Measurements from ENCODE around the gene NAGS.
"Not testable (repeated sequence)": the region's sequence is repeated elsewhere in the genome, so short reads cannot be mapped to it uniquely, and the experiment has no call there.

The NAGS gene

DNA sequence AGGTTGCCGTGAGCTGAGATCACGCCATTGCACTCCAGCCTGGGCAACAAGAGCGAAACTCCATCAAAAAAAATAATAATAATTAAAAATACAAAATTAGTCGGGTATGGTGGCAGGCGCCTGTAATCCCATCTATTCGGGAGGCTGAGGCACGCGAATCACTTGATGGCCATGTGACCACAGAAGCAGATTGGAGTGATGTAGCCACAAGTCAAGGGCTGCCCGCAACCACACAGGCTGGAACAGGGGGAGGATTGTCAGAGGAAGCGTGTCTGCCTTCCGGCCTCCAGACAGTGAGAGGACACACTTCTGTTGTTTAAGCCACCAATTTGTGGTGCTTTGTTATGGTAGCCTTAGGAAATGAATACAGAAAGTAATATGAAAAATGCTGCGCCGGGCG, 11.8 kb upstream of the NAGS start:
- H3K4me3 ChIP-seq (ENCODE audit: low read length): no peak overlapping the region
- H2AFZ ChIP-seq (ENCODE audit: low read depth, low read length): no peak overlapping the region
- H3K9me3 ChIP-seq (ENCODE audit: low read length): no peaks in the 10 kb centered on the region
- peaks cover 19% of the 10 kb centered on the region for H3K27me3 ChIP-seq (ENCODE audit: insufficient read depth, low read length)
- no peaks in the 10 kb centered on the region for H3K4me1 ChIP-seq (ENCODE audit: insufficient read depth, low read length)
- H3K36me3 ChIP-seq (ENCODE audit: insufficient read depth, low read length): no peaks in the 10 kb centered on the region

DNA sequence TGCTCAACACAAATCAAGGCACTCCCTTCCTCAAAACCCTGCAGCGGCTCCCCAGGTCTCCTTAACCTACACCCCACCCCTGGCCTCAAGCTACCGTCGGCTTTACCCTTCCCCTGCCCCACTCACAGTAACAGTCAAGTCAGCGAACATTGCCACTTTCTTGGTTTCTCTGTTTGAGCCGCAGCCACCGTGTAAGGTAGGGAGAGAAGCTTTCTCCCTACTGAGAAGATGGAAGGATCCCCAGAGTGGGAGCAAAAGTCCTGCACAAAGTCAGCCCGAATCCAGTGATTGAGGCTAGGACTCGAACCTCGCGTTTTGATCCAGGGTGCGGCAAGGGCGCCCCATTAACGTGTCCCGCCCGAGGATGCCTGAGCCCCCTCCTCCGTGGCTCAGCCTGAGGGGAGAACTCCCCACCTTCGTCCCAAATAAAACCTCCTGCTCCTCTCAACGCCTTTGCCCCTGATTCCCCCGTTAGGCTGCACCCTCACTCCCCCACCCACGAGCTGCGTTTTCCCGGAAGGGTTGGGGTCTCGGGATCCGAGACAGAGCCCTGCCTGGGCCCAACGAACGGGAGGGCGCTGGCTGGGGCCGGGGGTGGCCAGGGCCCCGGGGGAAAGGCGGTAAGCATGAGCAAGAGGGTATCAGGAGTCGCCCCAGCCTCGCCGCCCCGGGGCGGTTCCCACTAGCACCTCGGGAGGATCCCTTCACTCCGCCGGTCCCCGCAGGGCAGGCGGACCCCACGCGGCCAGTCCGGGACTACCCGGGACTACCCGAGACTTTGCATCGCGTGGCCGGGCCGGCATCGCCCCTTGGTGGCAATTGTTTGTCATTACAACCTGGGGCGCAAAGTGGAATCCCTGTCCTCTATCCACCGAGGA, 9.9 kb upstream of the NAGS start:
- Histone ChIP-seq H3K4me3 (ENCODE audit: low read length) (peak overlapping the region; percentile 11), H3K27me3 (ENCODE audit: insufficient read depth, low read length) (peaks cover 24% of the 10 kb centered on the region), H2AFZ (ENCODE audit: low read depth, low read length) (peak overlapping the region; percentile 3), H3K4me1 (ENCODE audit: insufficient read depth, low read length) (no peaks in the 10 kb centered on the region), H3K36me3 (ENCODE audit: insufficient read depth, low read length) (no peaks in the 10 kb centered on the region), H3K9me3 (ENCODE audit: low read length) (no peaks in the 10 kb centered on the region)

DNA sequence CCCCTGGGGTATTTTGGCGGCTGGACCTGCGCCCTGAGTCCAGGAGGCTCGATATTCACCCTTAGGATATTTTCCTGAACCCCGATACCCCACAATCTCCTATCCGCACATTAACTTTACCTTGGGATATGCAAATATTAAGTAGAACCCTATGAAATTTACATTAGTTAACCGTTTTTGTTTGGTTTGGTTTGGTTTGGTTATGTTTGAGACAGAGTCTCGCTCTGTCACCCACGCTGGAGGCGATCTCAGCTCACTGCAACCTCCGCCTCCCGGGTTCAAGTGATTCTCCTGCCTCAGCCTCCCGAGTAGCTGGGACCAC, 9.3 kb upstream of the NAGS start:
- H2AFZ ChIP-seq (ENCODE audit: low read depth, low read length): no peak overlapping the region
- H3K4me1 ChIP-seq (ENCODE audit: insufficient read depth, low read length): no peaks in the 10 kb centered on the region
- no peaks in the 10 kb centered on the region for H3K36me3 ChIP-seq (ENCODE audit: insufficient read depth, low read length)
- no peaks in the 10 kb centered on the region for H3K9me3 ChIP-seq (ENCODE audit: low read length)
- H3K4me3 ChIP-seq (ENCODE audit: low read length): no peak overlapping the region
- H3K27me3 ChIP-seq (ENCODE audit: insufficient read depth, low read length): peaks cover 26% of the 10 kb centered on the region

DNA sequence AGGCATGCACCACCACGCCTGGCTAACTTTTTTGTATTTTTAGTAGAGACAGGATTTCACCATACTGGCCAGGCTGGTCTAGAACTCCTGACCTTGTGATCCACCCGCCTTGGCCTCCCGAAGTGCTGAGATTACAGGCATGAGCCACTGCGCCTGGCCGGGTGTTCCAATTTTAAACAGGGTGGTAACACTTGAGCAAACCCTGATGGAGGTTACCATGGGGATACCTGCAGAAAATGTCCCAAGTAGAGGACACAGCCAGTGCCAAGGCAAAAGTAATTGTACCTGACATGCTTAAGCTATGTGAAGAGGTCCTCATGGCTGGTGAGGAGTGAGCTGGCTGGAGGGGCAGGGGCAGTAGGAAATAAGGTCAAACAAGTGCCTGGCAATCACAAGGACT, 7.2 kb upstream of the NAGS start:
- H3K4me1 ChIP-seq (ENCODE audit: insufficient read depth, low read length); H3K36me3 ChIP-seq (ENCODE audit: insufficient read depth, low read length); H3K9me3 ChIP-seq (ENCODE audit: low read length); H2AFZ ChIP-seq (ENCODE audit: low read depth, low read length); H3K4me3 ChIP-seq (ENCODE audit: low read length): not testable (repeated sequence)
- H3K27me3 ChIP-seq (ENCODE audit: insufficient read depth, low read length): peaks cover 43% of the 10 kb centered on the region

DNA sequence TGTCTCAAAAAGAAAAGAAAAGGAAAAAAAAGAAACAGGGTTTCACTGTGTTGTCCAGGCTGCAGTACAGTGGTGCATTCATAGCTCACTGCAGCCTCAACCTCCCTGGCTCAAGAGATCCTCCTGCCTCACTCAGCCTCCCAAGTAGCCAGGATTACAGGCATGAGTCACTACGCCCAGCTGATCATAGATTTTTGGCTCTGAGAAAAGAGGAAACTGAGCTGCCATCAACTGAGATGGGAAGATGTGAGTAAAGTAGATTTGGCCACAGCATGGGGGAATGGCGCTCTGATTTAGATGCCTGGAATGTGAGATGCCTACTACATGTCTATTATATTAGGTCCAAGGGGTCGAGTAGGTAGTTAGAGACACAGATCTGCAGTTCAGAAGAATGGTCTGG, 5.9 kb upstream of the NAGS start:
- Histone ChIP-seq H3K4me3 (ENCODE audit: low read length) (no peak overlapping the region), H3K36me3 (ENCODE audit: insufficient read depth, low read length) (no peaks in the 10 kb centered on the region), H3K9me3 (ENCODE audit: low read length) (no peaks in the 10 kb centered on the region), H3K4me1 (ENCODE audit: insufficient read depth, low read length) (no peaks in the 10 kb centered on the region), H3K27me3 (ENCODE audit: insufficient read depth, low read length) (peaks cover 51% of the 10 kb centered on the region), H2AFZ (ENCODE audit: low read depth, low read length) (no peak overlapping the region)

- no peak overlapping the region for H3K4me3 ChIP-seq (ENCODE audit: low read length)
- no peaks in the 10 kb centered on the region for H3K9me3 ChIP-seq (ENCODE audit: low read length)
- peaks cover 51% of the 10 kb centered on the region for H3K27me3 ChIP-seq (ENCODE audit: insufficient read depth, low read length)
- H3K36me3 ChIP-seq (ENCODE audit: insufficient read depth, low read length): no peaks in the 10 kb centered on the region
- H2AFZ ChIP-seq (ENCODE audit: low read depth, low read length): no peak overlapping the region
- no peaks in the 10 kb centered on the region for H3K4me1 ChIP-seq (ENCODE audit: insufficient read depth, low read length)
Observed at GRCh38 chr17:43999024-43999423, 5.4 kb upstream of the NAGS start.

- H3K9me3 ChIP-seq (ENCODE audit: low read length): no peaks in the 10 kb centered on the region
- no peaks in the 10 kb centered on the region for H3K4me1 ChIP-seq (ENCODE audit: insufficient read depth, low read length)
- H3K4me3 ChIP-seq (ENCODE audit: low read length): no peak overlapping the region
- no peak overlapping the region for H2AFZ ChIP-seq (ENCODE audit: low read depth, low read length)
- H3K27me3 ChIP-seq (ENCODE audit: insufficient read depth, low read length): peaks cover 56% of the 10 kb centered on the region
- no peaks in the 10 kb centered on the region for H3K36me3 ChIP-seq (ENCODE audit: insufficient read depth, low read length)
Observed at GRCh38 chr17:44000141-44000860, 4.1 kb upstream of the NAGS start.

DNA sequence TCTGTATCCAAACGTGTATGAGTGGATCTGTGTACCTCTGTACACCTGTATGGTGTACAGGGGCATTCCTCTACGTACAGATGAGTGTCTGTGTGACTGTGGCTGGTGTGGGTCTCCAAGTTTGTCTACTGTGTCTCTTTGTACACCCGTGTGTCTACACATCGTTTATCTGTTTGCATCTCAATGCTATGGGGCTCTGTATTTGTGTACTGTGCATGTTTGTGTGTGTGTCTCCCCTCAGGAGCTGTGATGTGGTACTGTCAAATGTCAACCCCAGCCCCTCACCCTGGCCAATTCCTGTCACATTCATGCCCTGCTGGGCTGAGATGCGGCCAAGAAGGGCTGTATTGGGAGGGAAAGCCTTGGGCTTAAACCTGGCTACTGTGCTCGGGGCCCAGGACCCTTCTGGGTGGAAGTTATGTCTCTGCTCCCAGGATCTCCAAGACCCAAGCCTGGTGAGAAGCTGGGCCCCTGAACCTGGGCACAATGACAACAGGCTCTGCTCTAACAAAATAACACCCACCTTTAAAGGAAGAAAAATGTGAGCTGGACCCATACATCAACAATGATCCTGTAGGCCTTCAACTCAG, 3.5 kb upstream of the NAGS start:
- no peak overlapping the region for H3K4me3 ChIP-seq (ENCODE audit: low read length)
- H2AFZ ChIP-seq (ENCODE audit: low read depth, low read length): no peak overlapping the region
- no peaks in the 10 kb centered on the region for H3K36me3 ChIP-seq (ENCODE audit: insufficient read depth, low read length)
- no peaks in the 10 kb centered on the region for H3K4me1 ChIP-seq (ENCODE audit: insufficient read depth, low read length)
- H3K9me3 ChIP-seq (ENCODE audit: low read length): no peaks in the 10 kb centered on the region
- H3K27me3 ChIP-seq (ENCODE audit: insufficient read depth, low read length): peaks cover 61% of the 10 kb centered on the region

GRCh38 chr17:44001461-44001920, 2.9 kb upstream of the NAGS start:
- Histone ChIP-seq H3K4me1 (ENCODE audit: insufficient read depth, low read length) (no peaks in the 10 kb centered on the region), H3K9me3 (ENCODE audit: low read length) (no peaks in the 10 kb centered on the region), H3K27me3 (ENCODE audit: insufficient read depth, low read length) (peaks cover 61% of the 10 kb centered on the region), H2AFZ (ENCODE audit: low read depth, low read length) (no peak overlapping the region), H3K4me3 (ENCODE audit: low read length) (no peak overlapping the region), H3K36me3 (ENCODE audit: insufficient read depth, low read length) (no peaks in the 10 kb centered on the region)

GRCh38 chr17:44002141-44002848, 2.1 kb upstream of the NAGS start:
- H3K36me3 ChIP-seq (ENCODE audit: insufficient read depth, low read length): no peaks in the 10 kb centered on the region
- no peaks in the 10 kb centered on the region for H3K9me3 ChIP-seq (ENCODE audit: low read length)
- H3K4me3 ChIP-seq (ENCODE audit: low read length): no peak overlapping the region
- no peak overlapping the region for H2AFZ ChIP-seq (ENCODE audit: low read depth, low read length)
- peaks cover 61% of the 10 kb centered on the region for H3K27me3 ChIP-seq (ENCODE audit: insufficient read depth, low read length)
- no peaks in the 10 kb centered on the region for H3K4me1 ChIP-seq (ENCODE audit: insufficient read depth, low read length)

- Histone ChIP-seq H3K27me3 (ENCODE audit: insufficient read depth, low read length) (peaks cover 55% of the 10 kb centered on the region), H3K9me3 (ENCODE audit: low read length) (no peaks in the 10 kb centered on the region), H3K36me3 (ENCODE audit: insufficient read depth, low read length) (no peaks in the 10 kb centered on the region), H3K4me1 (ENCODE audit: insufficient read depth, low read length) (peaks cover 9% of the 10 kb centered on the region), H3K4me3 (ENCODE audit: low read length) (no peak overlapping the region), H2AFZ (ENCODE audit: low read depth, low read length) (no peak overlapping the region)
Observed at GRCh38 chr17:44004761-44005526, 522 bp downstream of the NAGS start.

- Histone ChIP-seq H3K9me3 (ENCODE audit: low read length) (no peaks in the 10 kb centered on the region), H3K36me3 (ENCODE audit: insufficient read depth, low read length) (peaks cover 4% of the 10 kb centered on the region), H2AFZ (ENCODE audit: low read depth, low read length) (no peak overlapping the region), H3K27me3 (ENCODE audit: insufficient read depth, low read length) (peaks cover 49% of the 10 kb centered on the region), H3K4me3 (ENCODE audit: low read length) (peak overlapping the region; percentile 79), H3K4me1 (ENCODE audit: insufficient read depth, low read length) (peaks cover 9% of the 10 kb centered on the region)
Observed at GRCh38 chr17:44005527-44006271, 1.3 kb downstream of the NAGS start.
